GM10248 (cell line): Measurements from ENCODE around the gene ASNSD1.

Experiments
- CTCF ChIA-PET: fragments of 300-600 bp; sonication (Branson Sonifier 250); formaldehyde crosslinking; extraction: SDS; loops from one replicate; lab custom pipeline; 2021; ENCODE audit warnings: antibody characterized with exemption; lab: Yijun Ruan, JAX
- POLR2A ChIA-PET: fragments of 350-650 bp; sonication (Branson Sonifier 250); formaldehyde crosslinking; extraction: SDS; loops from one replicate; lab custom pipeline; 2020; ENCODE audit warnings: antibody characterized with exemption; lab: Yijun Ruan, JAX
- DNase-seq: peaks from one replicate; pipeline ENCODE4 v3.0.0; 2012; ENCODE audit errors: extremely low spot score
- TF ChIP-seq, protein P1 (sequence below): IDR thresholded peaks from 2 replicates; pipeline ENCODE4 v1.5.1; 2012; ENCODE audit warnings: mild to moderate bottlenecking, low read depth; ENCODE audit errors: extremely low read depth, missing control alignments, control extremely low read depth

ASNSD1 gene

DNA sequence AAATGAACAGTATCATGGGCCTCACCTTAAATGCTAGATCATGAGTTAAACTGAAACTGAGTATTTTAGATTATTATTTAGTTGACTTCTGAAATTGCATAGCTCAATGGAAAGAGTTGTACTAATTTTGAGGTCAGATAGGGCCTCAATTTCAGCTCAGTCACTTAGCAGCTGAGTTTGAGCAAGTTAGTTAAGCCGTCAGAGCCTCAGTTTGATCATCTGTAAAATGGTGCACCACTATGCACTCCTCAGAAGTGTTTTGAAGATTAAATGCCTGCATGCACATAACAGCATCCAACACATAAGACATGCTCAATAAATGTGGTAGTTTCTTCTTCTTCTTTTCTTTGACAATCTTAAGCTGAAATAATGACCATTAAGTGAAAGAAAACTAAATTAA, 38.2 kb upstream of the ASNSD1 start:
- POLR2A ChIA-PET: no interaction called here
- CTCF ChIA-PET: interaction anchor here (1.2 kb wide), 1 partner anchor 12 kb away, joined by 3 read pairs; no protein-coding TSS in a partner anchor
- DNase-seq: no peak
- TF ChIP-seq, protein P1, sequence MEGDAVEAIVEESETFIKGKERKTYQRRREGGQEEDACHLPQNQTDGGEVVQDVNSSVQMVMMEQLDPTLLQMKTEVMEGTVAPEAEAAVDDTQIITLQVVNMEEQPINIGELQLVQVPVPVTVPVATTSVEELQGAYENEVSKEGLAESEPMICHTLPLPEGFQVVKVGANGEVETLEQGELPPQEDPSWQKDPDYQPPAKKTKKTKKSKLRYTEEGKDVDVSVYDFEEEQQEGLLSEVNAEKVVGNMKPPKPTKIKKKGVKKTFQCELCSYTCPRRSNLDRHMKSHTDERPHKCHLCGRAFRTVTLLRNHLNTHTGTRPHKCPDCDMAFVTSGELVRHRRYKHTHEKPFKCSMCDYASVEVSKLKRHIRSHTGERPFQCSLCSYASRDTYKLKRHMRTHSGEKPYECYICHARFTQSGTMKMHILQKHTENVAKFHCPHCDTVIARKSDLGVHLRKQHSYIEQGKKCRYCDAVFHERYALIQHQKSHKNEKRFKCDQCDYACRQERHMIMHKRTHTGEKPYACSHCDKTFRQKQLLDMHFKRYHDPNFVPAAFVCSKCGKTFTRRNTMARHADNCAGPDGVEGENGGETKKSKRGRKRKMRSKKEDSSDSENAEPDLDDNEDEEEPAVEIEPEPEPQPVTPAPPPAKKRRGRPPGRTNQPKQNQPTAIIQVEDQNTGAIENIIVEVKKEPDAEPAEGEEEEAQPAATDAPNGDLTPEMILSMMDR: no peak

GRCh38 chr2:189624648-189625355, 36.5 kb upstream of the ASNSD1 start:
- TF ChIP-seq, protein P1: no peak
- ChIA-PET POLR2A (no interaction called here), CTCF (interaction anchor here (1.1 to 1.3 kb wide), 3 partner anchors 9 to 18 kb away, joined by 3 to 4 read pairs (median 4); no protein-coding TSS in a partner anchor)
- no peak for DNase-seq

GRCh38 chr2:189625636-189626035, 35.6 kb upstream of the ASNSD1 start:
- CTCF ChIA-PET: interaction anchor here (1.1 to 1.3 kb wide), 3 partner anchors 9 to 19 kb away, joined by 3 to 4 read pairs (median 4); no protein-coding TSS in a partner anchor
- TF ChIP-seq, protein P1: no peak
- POLR2A ChIA-PET: no interaction called here
- DNase-seq: no peak

- DNase-seq: no peak
- ChIA-PET CTCF (interaction anchor here (0.7 to 1.4 kb wide), 2 partner anchors 9 to 12 kb away, joined by 4 read pairs; no protein-coding TSS in a partner anchor), POLR2A (no interaction called here)
- TF ChIP-seq, protein P1: no peak
Observed at GRCh38 chr2:189627789-189628188, 33.5 kb upstream of the ASNSD1 start.

GRCh38 chr2:189628817-189629530, 32.3 kb upstream of the ASNSD1 start:
- ChIA-PET CTCF (interaction anchor here (1.2 to 2.2 kb wide), 6 partner anchors 9 to 49 kb away, joined by 3 to 7 read pairs (median 5); partner anchors contain the start of gene SLC40A1), POLR2A (no interaction called here)
- TF ChIP-seq, protein P1: no peak
- DNase-seq: no peak

GRCh38 chr2:189629531-189630453, 31.5 kb upstream of the ASNSD1 start:
- no peak for DNase-seq
- CTCF ChIA-PET: interaction anchor here (1.2 to 2.2 kb wide), 6 partner anchors 10 to 49 kb away, joined by 3 to 7 read pairs (median 5); partner anchors contain the start of gene SLC40A1
- POLR2A ChIA-PET: no interaction called here
- TF ChIP-seq, protein P1: no peak
